A673 (cell line): ENCODE data around the gene DUSP18. TPM values are rescaled to one million over a fixed set of nuclear protein-coding genes. Genes with fewer than 3 reads are reported as not detected.

ENCODE experiments used
- BruUV-seq: library from RNA; stranded (reverse); fragments of 400-500 nt; replicated peaks from 2 replicates; lab custom pipeline; 2021; lab: Mats Ljungman, UMichigan
- CTCF ChIA-PET: fragments of 300-600 bp; sonication (Branson Sonifier 250); formaldehyde crosslinking; loops from one replicate; lab custom pipeline; 2022; ENCODE audit warnings: antibody characterized with exemption; lab: Charles Lee
- POLR2A ChIA-PET: fragments of 300-600 bp; sonication (Branson Sonifier 250); formaldehyde crosslinking; loops from one replicate; lab custom pipeline; 2022; ENCODE audit warnings: antibody characterized with exemption; ENCODE audit not compliant: low non-redundant PET; lab: Charles Lee
- DNase-seq: peaks from one replicate; pipeline ENCODE4 v3.0.0-alpha.2; 2015; ENCODE audit warnings: low spot score
- H3K27ac ChIP-seq: fragments of 200-600 bp; sonication (generic); 2 replicates; pipeline ENCODE4 v1.5.1; 2016; ENCODE audit warnings: mixed run types, low read depth, mild to moderate bottlenecking, mixed read lengths, antibody characterized with exemption, low read length; ENCODE audit not compliant: poor library complexity, severe bottlenecking
- H3K27me3 ChIP-seq: fragments of 200-600 bp; sonication (generic); replicated peaks from 2 replicates; pipeline ENCODE4 v1.6.1; 2017; ENCODE audit warnings: mixed run types, low read depth, mild to moderate bottlenecking, mixed read lengths, antibody characterized with exemption, low read length; ENCODE audit not compliant: insufficient read depth, poor library complexity
- H3K36me3 ChIP-seq: fragments of 200-600 bp; sonication (generic); 2 replicates; pipeline ENCODE4 v1.6.1; 2016; ENCODE audit warnings: mixed run types, mild to moderate bottlenecking, mixed read lengths, antibody characterized with exemption, low read length; ENCODE audit not compliant: insufficient read depth, poor library complexity, severe bottlenecking
- H3K4me1 ChIP-seq: fragments of 200-600 bp; sonication (generic); 2 replicates; pipeline ENCODE4 v1.6.1; 2017; ENCODE audit warnings: mixed run types, mild to moderate bottlenecking, mixed read lengths, antibody characterized with exemption, low read length; ENCODE audit not compliant: insufficient read depth, poor library complexity, severe bottlenecking
- H3K4me3 ChIP-seq: fragments of 200-600 bp; sonication (generic); 2 replicates; pipeline ENCODE4 v1.5.1; 2016; ENCODE audit warnings: low read depth, mixed run types, mild to moderate bottlenecking, mixed read lengths, low read length; ENCODE audit not compliant: poor library complexity, severe bottlenecking
- H3K9me3 ChIP-seq: fragments of 200-600 bp; sonication (generic); 2 replicates; pipeline ENCODE4 v1.6.1; 2016; ENCODE audit warnings: mixed run types, low read depth, mild to moderate bottlenecking, mixed read lengths, antibody characterized with exemption, low read length; ENCODE audit not compliant: poor library complexity, severe bottlenecking
- EZH2 ChIP-seq: fragments of 200-600 bp; sonication (generic); IDR thresholded peaks from 2 replicates; pipeline ENCODE4 v1.6.1; 2017; ENCODE audit warnings: borderline replicate concordance, low read depth, mild to moderate bottlenecking, mixed read lengths, antibody characterized with exemption, low read length; ENCODE audit not compliant: poor library complexity, severe bottlenecking
- intact Hi-C: fragments of 100-400 bp; cut with micrococcal nuclease; formaldehyde crosslinking; loops from one replicate; pipeline ENCODE4 v1.10.0; 2022; ENCODE audit not compliant: unreplicated experiment
- total RNA-seq: library from RNA; stranded (reverse); gene quantifications from 2 replicates; pipeline ENCODE4 v1.2.3, GENCODE V29; 2021
- TF ChIP-seq, protein P1 (sequence below): fragments of 300-800, 200-600 bp; sonication (generic); conservative IDR thresholded peaks from 2 replicates; pipeline ENCODE4 v1.5.1; 2017; ENCODE audit warnings: low read depth, mild to moderate bottlenecking, antibody characterized with exemption, low read length, moderate library complexity, mixed read lengths

Gene DUSP18
- total RNA-seq, 1 experiment from 2014 or later: 5.2 TPM

GRCh38 chr22:30615543-30615954 lies 52.1 kb downstream of the DUSP18 start:
- CTCF ChIA-PET: no interaction called here
- Histone ChIP-seq H3K36me3 (no peaks in the 10 kb centered on the region), H3K9me3 (no peaks in the 10 kb centered on the region), H3K4me1 (no peaks in the 10 kb centered on the region), H3K4me3 (no peak overlapping the region), H3K27me3 (no peaks in the 10 kb centered on the region), H3K27ac (no peak overlapping the region)
- no TSS peak for BruUV-seq
- no peak for DNase-seq
- POLR2A ChIA-PET: no interaction called here
- intact Hi-C loops: no loop called here
- TF ChIP-seq, protein P1, sequence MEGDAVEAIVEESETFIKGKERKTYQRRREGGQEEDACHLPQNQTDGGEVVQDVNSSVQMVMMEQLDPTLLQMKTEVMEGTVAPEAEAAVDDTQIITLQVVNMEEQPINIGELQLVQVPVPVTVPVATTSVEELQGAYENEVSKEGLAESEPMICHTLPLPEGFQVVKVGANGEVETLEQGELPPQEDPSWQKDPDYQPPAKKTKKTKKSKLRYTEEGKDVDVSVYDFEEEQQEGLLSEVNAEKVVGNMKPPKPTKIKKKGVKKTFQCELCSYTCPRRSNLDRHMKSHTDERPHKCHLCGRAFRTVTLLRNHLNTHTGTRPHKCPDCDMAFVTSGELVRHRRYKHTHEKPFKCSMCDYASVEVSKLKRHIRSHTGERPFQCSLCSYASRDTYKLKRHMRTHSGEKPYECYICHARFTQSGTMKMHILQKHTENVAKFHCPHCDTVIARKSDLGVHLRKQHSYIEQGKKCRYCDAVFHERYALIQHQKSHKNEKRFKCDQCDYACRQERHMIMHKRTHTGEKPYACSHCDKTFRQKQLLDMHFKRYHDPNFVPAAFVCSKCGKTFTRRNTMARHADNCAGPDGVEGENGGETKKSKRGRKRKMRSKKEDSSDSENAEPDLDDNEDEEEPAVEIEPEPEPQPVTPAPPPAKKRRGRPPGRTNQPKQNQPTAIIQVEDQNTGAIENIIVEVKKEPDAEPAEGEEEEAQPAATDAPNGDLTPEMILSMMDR: no peak
- no peak for TF ChIP-seq EZH2

GRCh38 chr22:30614879-30615278 lies 52.8 kb downstream of the DUSP18 start:
- Histone ChIP-seq H3K4me1 (no peaks in the 10 kb centered on the region), H3K36me3 (no peaks in the 10 kb centered on the region), H3K27me3 (no peaks in the 10 kb centered on the region), H3K4me3 (no peak overlapping the region), H3K9me3 (no peaks in the 10 kb centered on the region), H3K27ac (no peak overlapping the region)
- BruUV-seq: no TSS peak
- DNase-seq: no peak
- no peak for TF ChIP-seq EZH2
- TF ChIP-seq, protein P1: no peak
- intact Hi-C loops: no loop called here
- ChIA-PET CTCF (no interaction called here), POLR2A (no interaction called here)

GRCh38 chr22:30614268-30614667 lies 53.4 kb downstream of the DUSP18 start:
- Histone ChIP-seq H3K4me1 (no peaks in the 10 kb centered on the region), H3K27ac (no peak overlapping the region), H3K9me3 (no peaks in the 10 kb centered on the region), H3K27me3 (no peaks in the 10 kb centered on the region), H3K4me3 (no peak overlapping the region), H3K36me3 (no peaks in the 10 kb centered on the region)
- CTCF ChIA-PET: no interaction called here
- POLR2A ChIA-PET: no interaction called here
- no peak for DNase-seq
- BruUV-seq: no TSS peak
- intact Hi-C loops: no loop called here
- TF ChIP-seq, protein P1: no peak
- TF ChIP-seq EZH2: no peak
